Aorta (tissue), 5 donors: ENCODE data around the gene SLC25A23. TPM values are rescaled to one million over a fixed set of nuclear protein-coding genes. Genes with fewer than 3 reads are reported as not detected.
"Not testable (repeated sequence)": the region's sequence is repeated elsewhere in the genome, so short reads cannot be mapped to it uniquely, and the experiment has no call there.

Experiments
- ATAC-seq: fragments of 200-7000 bp; cut with Tn5 transposase; one replicate; pipeline ENCODE4 v1.9.1; 2022; ENCODE audit warnings: moderate library complexity; ENCODE audit not compliant: low FRiP score
- DNase-seq, 2 donors: peaks; one replicate each; pipeline ENCODE4 v3.0.0-alpha.2; 2020
- H3K27ac ChIP-seq, 2 donors: one replicate each; pipeline ENCODE4 v1.5.1; 2013; ENCODE audit warnings: low read length in 2 of 2, mild to moderate bottlenecking in 2 of 2, moderate library complexity in 2 of 2, control low read depth in 1 of 2, inconsistent platforms in 1 of 2, low read depth in 1 of 2
- H3K27me3 ChIP-seq, 2 donors: one replicate each; pipeline ENCODE4 v1.6.1; 2013; ENCODE audit warnings: control low read depth in 1 of 2, low read length in 1 of 2, mild to moderate bottlenecking in 1 of 2, moderate library complexity in 1 of 2; ENCODE audit not compliant: insufficient read depth in 2 of 2, control insufficient read depth in 1 of 2
- H3K36me3 ChIP-seq, 2 donors: one replicate each; pipeline ENCODE4 v1.6.1; 2013; ENCODE audit warnings: control low read depth in 1 of 2, low read length in 1 of 2, mild to moderate bottlenecking in 1 of 2; ENCODE audit not compliant: insufficient read depth in 2 of 2, control insufficient read depth in 1 of 2
- H3K4me1 ChIP-seq, 2 donors: one replicate each; pipeline ENCODE4 v1.6.1; 2013; ENCODE audit warnings: low read length in 2 of 2, control low read depth in 1 of 2, mild to moderate bottlenecking in 1 of 2, moderate library complexity in 1 of 2; ENCODE audit not compliant: insufficient read depth in 2 of 2, control insufficient read depth in 1 of 2
- H3K4me3 ChIP-seq, 2 donors: one replicate each; pipeline ENCODE4 v1.5.1; 2013; ENCODE audit warnings: low read length in 2 of 2, control low read depth in 1 of 2, mild to moderate bottlenecking in 1 of 2
- H3K9me3 ChIP-seq: one replicate; pipeline ENCODE4 v1.6.1; 2013; ENCODE audit warnings: mild to moderate bottlenecking, low read length; ENCODE audit not compliant: control insufficient read depth
- WGBS, 2 donors: extraction: QIAGEN DNeasy Blood & Tissue Kit; methylation state at CpG; one replicate each; pipeline ENCODE4 v1.1.7; 2013; 5-methylcytosine and 5-hydroxymethylcytosine counted together
- intact Hi-C, 2 donors: fragments of 100-400 bp; cut with DNase I; formaldehyde crosslinking; loops; one replicate each; pipeline versions ENCODE4 v1.14.2 to v1.15.0; 2022
- polyA plus RNA-seq, 2 donors: library from polyadenylated mRNA; stranded (reverse); fragments of 200-250 nt; gene quantifications; one replicate each; pipeline ENCODE4 v1.2.3, GENCODE V29; 2013
- total RNA-seq, 2 donors: library from RNA; stranded (reverse); fragmentation: NEBNext Ultra II Directional; extraction: Animal tissue kit (Norgen Biotek cat#: 25700); gene quantifications; one replicate each; pipeline ENCODE4 v1.2.1, GENCODE V29; 2021
- donor health status: healthy with polysubstance abuse.
- donor health status: Bipolar disorder and iron deficiency.
- donor health status: DM: no; HTN: no; CAD: no.
- donor health status: DM: no; HTN: no; CAD: no.
- donor health status: DM: yes; HTN: yes; CAD: no.

Gene SLC25A23
- total and polyA plus RNA-seq, 4 donors: 37.9 to 59.0 (median 50.5) TPM

DNA sequence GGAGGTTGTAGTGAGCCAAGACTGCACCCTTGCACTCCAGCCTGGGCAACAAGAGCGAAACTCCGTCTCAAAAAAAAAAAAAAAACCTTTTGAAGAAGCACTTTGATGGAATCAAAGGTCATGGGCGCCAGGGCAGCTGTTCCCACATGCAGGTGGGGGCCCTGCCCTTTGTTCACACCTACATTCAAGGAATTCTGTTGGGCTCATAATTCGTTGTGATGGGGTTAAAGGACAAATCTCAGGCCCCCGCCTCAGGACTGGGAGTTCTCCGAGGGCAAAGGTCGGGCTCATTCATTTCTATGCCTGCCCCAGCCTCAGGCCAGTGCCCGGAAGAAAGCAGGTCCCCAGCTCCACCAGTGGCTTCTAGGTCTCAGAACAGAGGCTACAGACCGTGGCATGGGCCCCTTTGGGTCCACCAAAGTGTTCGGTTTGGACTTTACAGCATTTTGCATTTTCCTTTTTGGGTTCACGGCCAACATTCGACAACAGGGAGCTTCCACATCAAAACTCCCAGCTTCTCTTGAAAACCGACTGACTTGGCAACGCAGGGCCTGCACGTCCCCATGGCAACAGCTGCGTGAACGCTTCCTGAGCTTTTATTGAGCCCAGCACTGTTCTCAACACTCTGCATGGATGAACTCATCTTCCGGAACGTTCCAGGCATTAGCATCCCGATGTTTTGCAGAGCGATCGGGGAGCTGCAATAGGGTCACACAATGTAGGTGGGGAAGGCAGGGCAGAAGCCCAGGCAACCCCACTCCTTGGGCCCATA lies 56.6 kb downstream of the SLC25A23 start:
- H3K4me1 ChIP-seq: no peaks in the 10 kb centered on the region
- DNase-seq (no peak), ATAC-seq (no peak)
- no peak overlapping the region for H3K27ac ChIP-seq
- intact Hi-C loops: no loop called here
- H3K4me3 ChIP-seq: no peak overlapping the region
- WGBS, 2 donors: 54 to 55% methylated on average over 22 of the region's 22 CpGs
- H3K36me3 ChIP-seq: no peaks in the 10 kb centered on the region
- no peaks in the 10 kb centered on the region for H3K27me3 ChIP-seq
- no peaks in the 10 kb centered on the region for H3K9me3 ChIP-seq

DNA sequence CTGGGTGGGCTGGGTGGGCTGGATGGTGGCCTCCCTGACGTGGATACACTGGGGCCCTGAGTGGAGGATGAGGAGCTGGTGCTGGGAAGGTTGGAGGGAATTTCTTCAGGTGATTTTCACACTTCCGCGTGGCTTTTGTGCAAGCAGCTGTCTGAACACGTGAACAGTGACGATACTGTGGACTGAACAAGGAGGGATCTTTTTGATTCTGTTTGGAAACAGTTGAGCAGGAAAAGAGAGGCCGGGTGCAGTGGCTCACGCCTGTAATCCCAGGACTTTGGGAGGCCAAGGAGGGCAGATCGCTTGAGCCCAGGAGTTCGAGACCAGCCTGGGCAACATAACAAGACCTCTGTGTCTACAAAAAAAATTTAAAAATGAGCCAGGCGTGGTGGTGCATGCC lies 57.5 kb downstream of the SLC25A23 start:
- 90 to 92% methylated on average over 10 of the region's 10 CpGs for WGBS, 2 donors
- Histone ChIP-seq H3K4me3 (no peak overlapping the region), H3K36me3 (no peaks in the 10 kb centered on the region), H3K27ac (no peak overlapping the region), H3K27me3 (no peaks in the 10 kb centered on the region), H3K4me1 (no peaks in the 10 kb centered on the region), H3K9me3 (no peaks in the 10 kb centered on the region)
- ATAC-seq: no peak
- intact Hi-C loops: no loop called here
- DNase-seq: no peak

DNA sequence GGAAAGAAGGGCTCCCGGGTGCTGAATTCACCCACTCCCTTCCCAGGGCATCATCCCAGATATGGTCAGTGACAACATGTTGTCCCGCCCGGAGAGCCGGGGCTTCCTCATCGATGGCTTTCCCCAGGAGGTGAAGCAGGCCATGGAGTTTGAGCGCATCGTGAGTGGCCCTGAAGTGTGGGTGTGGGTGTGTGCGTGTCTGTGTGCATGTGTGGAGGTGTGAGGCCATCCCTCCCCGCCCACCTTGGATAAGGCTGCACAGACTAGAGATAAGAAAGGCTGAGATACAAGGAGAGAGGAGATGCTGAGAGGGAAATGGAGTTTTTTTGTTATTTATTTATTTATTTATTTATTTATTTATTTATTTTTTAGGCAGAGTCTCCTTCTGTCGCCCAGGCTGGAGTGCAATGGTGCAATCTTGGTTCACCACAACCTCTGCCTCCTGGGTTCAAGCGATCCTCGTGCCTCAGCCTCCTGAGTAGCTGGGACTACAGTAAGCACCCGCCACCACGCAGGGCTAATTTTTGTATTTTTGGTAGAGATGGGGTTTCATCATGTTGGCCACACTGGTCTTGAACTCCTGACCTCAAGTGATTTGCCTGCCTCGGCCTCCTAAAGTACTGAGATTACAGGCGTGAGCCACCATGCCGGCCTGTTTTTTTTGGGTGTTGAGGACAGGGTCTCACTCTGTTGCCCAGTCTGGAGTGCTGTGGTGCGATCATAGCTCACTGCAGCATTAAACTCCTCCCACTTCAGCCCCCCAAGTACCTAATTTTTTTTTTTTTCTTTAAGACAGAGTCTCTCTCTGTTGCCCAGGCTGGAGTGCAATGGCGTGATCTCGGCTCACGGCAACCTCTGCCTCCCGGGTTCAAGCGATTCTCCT lies 59.3 kb downstream of the SLC25A23 start:
- DNase-seq, H3K4me3 ChIP-seq, intact Hi-C loops: not testable (repeated sequence)

DNA sequence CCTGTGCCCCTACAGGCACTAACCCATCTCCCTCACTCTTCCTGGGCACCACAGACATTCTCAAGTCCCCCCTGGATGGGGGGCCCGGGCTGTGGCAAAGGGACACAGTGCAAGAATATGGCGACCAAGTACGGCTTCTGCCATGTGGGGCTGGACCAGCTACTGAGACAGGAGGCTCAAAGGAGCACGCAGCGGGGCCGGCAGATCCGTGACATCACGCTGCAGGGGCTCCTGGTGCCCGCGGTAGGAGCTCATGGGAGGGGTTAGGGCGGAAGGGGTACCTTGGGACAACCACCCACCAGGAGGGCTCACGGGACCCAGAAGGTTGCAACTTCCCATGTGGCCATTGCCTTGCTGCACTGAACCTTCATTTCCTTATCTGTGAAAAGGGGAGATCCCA lies 63.3 kb downstream of the SLC25A23 start:
- ATAC-seq: no peak
- DNase-seq: no peak
- H3K9me3 ChIP-seq: no peaks in the 10 kb centered on the region
- intact Hi-C loops: no loop called here
- WGBS, 2 donors: 92 to 93% methylated on average over 12 of the region's 12 CpGs
- no peaks in the 10 kb centered on the region for H3K36me3 ChIP-seq
- H3K4me1 ChIP-seq: peaks cover 0 to 4% of the 10 kb centered on the region in 2 donors
- H3K4me3 ChIP-seq: no peak overlapping the region
- H3K27me3 ChIP-seq: no peaks in the 10 kb centered on the region
- H3K27ac ChIP-seq: no peak overlapping the region

More for the DNA sequence above, 59.3 kb downstream of the SLC25A23 start:
- H3K27ac ChIP-seq, ATAC-seq, H3K27me3 ChIP-seq, H3K4me1 ChIP-seq, H3K36me3 ChIP-seq, H3K9me3 ChIP-seq: not testable (repeated sequence)
- 87 to 93% methylated on average over 23 of the region's 23 CpGs for WGBS, 2 donors

DNA sequence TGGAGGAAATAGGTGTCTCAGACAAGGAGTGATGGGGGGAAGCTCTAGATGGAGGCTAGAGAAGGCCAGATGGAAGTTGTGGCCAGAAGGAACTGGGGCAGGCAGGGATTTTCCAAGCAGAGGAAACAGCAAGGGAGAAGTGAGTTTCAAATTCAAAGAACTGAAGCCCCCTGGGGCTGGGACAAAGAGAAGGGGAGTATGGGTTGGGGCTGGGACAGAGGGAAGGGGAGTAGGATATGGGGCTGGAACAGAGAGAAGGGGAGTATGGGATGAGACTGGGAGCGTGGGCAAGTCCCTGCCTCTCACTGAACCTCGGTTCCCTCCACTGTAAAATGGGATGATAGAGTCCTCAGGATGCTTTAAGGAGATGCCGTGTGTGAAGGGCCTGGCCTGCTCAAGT lies 64.8 kb downstream of the SLC25A23 start:
- no peaks in the 10 kb centered on the region for H3K27me3 ChIP-seq

DNA sequence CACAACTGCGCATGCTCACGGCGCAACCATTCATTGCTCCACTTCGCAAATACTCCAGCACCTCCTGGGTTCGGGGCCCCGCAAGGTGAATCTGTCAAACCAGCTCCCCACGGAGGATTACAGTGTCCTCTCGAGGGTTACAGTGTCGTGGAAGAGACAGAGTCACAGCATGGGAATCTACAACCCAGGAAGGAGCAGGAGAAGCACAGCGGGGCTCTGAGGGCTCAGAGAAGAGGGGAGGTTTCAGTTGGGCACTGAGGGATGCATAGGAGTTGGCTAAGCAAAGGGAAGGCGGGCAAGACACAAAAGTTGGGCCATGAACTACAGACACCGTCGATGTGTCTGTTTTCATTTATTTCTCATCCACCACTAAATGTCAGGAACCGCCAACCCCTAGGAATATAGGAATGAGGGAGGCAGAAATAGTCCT lies 65.6 kb downstream of the SLC25A23 start:
- H3K4me1 ChIP-seq: peaks cover 0 to 4% of the 10 kb centered on the region in 2 donors
- 25 to 28% methylated on average over 14 of the region's 14 CpGs for WGBS, 2 donors
- peak overlapping the region; percentile 53 to 88 for H3K4me3 ChIP-seq
- intact Hi-C loops: loop anchor here in 1 of 2 donors (1.0 kb wide), 1 partner anchor 31 kb away; no protein-coding TSS in a partner anchor
- no peaks in the 10 kb centered on the region for H3K27me3 ChIP-seq
- H3K36me3 ChIP-seq: no peaks in the 10 kb centered on the region
- no peaks in the 10 kb centered on the region for H3K9me3 ChIP-seq
- ATAC-seq (no peak), DNase-seq (no peak)
- H3K27ac ChIP-seq: peak overlapping the region in 1 of 2 donors; percentile 94

More for the DNA sequence above, 64.8 kb downstream of the SLC25A23 start:
- DNase-seq: no peak
- Histone ChIP-seq H3K4me3 (no peak overlapping the region), H3K36me3 (no peaks in the 10 kb centered on the region), H3K27ac (no peak overlapping the region), H3K9me3 (no peaks in the 10 kb centered on the region), H3K4me1 (peaks cover 0 to 4% of the 10 kb centered on the region in 2 donors)
- no peak for ATAC-seq
- intact Hi-C loops: no loop called here
- WGBS, 2 donors: 80 to 85% methylated on average over 3 of the region's 3 CpGs

DNA sequence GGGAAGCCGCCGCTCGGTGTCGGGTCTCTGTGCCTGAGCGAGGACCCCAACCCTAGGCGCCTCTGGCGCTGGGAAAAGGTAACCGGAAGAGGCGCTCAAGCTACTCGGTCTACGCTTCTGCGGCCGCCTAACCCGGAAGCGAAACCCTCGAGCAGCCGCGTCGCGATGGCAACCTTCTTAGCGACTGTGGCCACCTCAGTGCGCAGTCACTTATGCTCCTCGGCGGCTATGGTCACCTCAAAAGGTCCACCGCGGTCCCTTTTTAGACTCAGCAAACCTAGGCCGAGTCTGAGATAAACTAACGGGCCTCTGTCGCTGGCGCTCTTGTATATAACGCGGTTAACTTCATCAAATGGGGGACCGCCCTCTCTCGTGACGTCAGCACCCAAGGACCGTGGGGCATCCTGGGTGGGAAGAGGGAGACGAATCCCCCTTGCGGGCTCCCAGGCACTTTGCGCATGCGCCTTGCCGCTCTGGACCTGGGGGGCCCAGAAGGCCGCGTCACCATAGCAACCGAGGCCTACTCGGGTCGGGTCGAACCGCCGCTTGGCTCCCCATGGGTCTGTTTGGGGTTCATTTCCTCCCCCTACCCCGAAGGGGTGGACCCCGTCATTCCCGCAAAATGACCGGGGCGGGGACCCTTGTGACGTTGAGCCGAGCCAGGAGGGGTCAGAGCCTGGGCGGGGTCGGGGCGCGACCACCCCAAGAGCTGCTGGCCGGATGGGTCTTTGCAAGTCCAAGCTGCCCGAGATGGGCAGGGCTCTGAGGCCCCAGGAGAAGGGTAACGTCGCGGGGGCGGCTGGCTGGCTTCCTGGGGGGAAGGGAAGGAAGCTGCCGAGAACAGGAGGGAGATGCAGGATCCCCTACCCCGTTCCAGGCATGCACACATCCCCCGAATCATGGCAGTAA lies 66.3 kb downstream of the SLC25A23 start, which contains the start of gene GTF2F1:
Gene GTF2F1 (minus strand): TSS at position 91 of the 909 bp plus-strand sequence. CDS start 169 bp downstream, outside the sequence.
- 0% methylated on average over 69 of the region's 69 CpGs for WGBS, 2 donors
- peak; percentile 97 for ATAC-seq
- intact Hi-C loops: loop anchor here in 1 of 2 donors (1.0 kb wide), 1 partner anchor 32 kb away; no protein-coding TSS in a partner anchor

More for the DNA sequence above, 66.3 kb downstream of the SLC25A23 start, which contains the start of gene GTF2F1:
- peak within 1 kb of the TSS; percentile 18 to 94 for H3K27ac ChIP-seq
- H3K36me3 ChIP-seq: peaks cover 0 to 1% of the 10 kb centered on the region in 2 donors
- DNase-seq: peak; percentile 97 to 99
- no peaks in the 10 kb centered on the region for H3K9me3 ChIP-seq
- peaks cover 0 to 4% of the 10 kb centered on the region in 2 donors for H3K4me1 ChIP-seq
- no peaks in the 10 kb centered on the region for H3K27me3 ChIP-seq
- H3K4me3 ChIP-seq: peak within 1 kb of the TSS; percentile 53 to 88
